IPS DF 19.7 (cell line): ENCODE measurements around the gene BTLA.
"Not testable (repeated sequence)": the region's sequence is repeated elsewhere in the genome, so short reads cannot be mapped to it uniquely, and the experiment has no call there.

Experiments
- DNase-seq: peaks from one replicate; pipeline ENCODE4 v3.0.0-alpha.2; 2013; ENCODE audit warnings: low read depth, low spot score

The BTLA gene, protein sequence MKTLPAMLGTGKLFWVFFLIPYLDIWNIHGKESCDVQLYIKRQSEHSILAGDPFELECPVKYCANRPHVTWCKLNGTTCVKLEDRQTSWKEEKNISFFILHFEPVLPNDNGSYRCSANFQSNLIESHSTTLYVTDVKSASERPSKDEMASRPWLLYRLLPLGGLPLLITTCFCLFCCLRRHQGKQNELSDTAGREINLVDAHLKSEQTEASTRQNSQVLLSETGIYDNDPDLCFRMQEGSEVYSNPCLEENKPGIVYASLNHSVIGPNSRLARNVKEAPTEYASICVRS

DNA sequence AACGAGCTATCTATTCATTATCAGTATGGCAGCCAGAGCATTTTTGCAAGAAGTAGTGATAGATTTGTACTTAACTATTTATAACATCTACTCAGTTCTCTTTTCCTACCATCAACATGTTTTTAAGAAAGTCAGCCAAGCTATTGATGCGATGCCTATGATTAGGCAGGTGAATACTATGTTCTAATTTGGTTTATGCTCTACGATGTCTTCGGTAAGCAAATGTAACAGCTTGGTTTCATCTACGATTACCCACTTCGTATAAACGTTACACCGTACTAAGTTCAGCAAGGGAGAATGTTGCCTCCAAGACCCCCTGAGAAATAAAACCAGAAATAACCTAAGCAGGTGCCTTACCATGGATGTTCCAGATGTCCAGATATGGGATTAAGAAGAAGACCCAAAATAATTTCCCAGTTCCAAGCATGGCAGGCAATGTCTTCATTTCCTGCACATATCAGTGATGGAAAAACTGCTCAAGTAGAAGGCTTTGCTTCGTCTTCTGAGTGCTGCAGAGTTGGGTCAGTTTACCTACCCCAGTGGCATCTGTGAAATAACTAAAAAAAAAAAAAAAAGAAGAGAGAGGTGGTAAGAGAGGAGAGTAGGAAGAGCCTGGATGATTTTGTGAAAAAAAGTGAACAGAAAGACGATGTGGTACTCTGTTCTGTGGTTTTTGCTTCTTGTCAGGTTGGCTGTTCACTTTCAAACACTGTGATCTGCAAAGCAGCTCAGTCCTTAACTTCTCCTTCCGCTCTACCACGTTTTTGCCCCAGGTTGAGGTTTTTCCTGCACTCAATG lies at the start of gene BTLA:
Gene BTLA, minus strand, starts transcription at position 559 of the 798 bp plus-strand sequence. Its CDS starts 114 bp downstream, at position 445.
- DNase-seq = no peak

DNA sequence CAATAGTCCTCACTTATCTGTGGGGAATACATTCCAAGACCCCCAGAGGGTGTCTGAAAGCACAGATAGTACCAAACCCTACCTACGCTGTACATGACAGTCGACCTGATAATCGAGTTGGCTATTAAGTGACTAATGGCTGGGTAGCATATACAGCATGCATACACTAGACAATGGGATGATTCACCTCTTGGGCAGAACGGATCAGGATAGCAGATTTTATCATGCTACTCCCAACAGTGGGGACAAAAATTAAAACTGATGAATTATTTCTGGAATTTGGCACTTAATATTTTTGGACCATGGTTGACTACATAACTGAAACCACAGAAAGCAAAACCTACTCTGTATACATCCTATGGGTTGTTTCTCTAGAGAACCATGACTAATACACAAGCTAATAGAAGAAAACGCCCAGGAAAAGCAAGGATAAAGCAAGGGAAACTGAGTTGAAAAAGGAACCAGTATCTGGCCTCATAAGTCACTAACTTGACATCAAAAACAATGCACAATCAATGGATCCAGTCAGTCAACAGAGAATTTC lies 47.0 kb upstream of the BTLA start:
- no peak for DNase-seq

DNA sequence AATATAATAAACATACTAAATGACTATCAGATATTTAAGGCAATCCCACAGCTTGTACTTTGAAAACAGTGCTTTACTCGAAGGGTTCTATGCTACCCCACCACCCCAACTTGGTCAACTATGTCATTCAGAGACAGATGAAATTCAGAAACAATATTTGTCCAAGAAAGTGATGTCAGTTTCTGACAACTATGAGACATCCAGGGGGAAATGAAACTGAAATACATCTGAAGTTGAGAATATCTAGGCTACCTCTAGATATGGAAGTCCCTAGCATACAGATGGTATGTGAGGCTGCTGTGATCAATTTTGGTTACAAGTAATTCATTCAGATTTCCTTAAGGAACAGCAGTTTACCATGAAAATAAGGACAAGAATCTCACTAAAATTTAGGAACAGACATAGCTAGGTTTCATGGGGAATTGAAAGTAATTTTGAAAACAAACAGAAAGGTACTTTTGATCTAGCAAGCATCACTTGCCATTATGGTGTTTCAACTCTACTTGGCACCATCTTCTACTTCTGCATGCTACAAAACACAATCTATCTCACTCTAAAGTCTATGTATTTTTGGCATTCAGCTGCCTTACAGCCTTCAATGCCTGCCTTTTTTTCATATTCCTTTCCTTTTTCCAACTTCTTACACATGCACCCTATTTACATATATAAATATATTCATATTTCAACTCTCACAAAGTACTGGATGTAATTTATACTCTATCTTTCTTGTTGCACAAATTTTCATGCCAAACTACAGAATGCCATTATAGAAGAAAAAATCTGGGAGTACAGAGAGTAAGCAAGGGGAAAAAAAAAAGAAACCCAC lies 40.8 kb upstream of the BTLA start:
- DNase-seq = no peak

DNA sequence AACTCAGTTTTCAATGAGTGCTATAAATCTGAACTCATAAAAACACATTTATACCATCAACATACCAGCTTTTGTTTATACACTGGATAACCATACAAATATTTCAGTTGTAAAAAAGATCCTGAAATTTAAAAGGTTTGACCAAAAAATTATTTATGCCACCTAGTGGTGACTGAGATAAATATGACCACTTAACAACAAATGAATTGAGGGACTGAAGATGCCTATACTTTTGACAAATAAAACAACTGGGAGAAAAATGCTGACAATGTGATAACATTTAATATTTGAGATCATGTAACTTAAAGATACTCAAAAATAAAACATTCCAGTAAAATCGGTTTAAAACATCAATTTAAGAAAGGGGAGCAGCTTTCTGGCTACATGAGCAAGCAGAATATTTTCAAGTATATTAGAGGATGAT lies 32.1 kb upstream of the BTLA start:
- DNase-seq = no peak

DNA sequence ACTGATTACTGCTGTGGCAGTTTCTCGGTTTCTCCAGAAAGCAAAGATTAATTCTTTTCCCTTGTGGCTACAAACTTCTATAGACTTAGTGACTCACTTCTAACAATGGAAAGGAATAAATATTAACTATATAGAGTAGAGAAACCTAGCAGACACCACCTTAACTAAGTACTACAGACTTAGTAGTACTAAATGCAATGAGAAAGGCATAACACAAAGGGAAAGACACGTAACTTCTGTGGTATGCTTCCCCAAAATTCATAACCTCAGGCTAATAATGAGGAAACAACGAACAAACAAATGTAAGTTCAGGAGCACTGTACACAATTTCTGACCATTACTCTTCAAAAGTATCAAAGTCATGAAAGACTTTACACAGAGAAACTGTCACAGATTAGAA lies 31.3 kb upstream of the BTLA start:
- no peak for DNase-seq

DNA sequence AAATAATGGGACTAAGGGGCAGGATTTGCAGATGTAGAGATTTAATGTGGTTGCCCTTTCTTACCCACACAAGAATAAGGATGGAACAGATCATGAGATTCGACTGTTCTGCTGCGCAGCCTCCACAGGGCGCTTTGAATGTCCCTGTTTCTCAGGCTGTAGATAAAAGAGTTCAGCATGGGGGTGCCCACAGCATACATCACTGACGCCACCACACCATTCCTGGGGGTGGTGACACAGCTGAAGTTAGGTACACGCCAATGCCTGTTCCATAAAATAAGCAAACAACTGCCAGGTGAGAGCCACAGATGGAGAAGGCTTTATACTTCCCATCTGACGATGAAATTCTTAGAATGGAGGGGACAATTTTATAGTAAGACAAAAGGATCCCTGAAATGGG lies 24.9 kb upstream of the BTLA start:
- DNase-seq = not testable (repeated sequence)

DNA sequence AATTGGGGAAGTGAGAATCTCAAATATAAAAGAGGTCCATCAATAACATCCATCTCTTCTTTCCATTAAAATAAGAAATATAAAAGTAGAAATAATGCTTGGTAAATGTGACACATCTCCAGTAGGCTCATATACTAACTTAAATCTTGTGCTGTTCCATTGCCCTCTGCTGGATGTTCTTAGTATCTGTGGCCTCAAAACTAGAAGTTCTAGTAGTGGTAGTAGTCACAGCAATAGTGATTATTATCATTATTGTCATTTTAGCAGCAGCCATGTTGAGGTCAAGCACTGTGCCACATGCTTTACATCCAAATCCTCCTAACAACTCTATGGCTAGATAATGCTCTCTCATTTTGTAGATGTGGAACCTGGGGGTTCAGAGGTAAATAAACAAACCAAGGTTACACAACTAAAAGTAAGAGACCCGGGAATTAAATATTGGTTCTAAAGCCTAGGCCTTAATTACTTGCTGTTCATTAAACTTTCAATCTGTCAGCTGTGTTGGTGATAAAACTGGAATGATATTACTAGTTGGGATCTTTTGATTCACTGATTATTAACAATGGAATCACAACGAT lies 20.2 kb upstream of the BTLA start:
- DNase-seq = peak; percentile 28

DNA sequence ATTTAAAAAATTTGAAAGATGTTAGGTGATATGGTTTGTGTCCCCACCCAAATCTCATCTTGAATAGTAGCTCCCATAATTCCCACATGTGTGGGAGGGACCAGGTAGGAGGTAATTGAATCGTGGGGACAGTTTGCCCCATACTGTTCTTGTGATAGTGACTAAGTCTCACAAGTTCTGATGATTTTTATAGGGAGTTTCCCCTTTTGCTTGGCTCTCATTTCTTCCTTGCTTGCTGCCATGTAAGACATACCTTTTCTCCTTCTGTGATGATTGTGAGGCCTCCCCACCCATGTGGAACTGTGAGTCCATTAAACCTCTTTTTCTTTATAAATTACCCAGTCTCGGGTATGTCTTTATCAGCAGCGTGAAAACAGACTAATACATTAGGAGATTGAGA lies 19.7 kb upstream of the BTLA start:
- DNase-seq = not testable (repeated sequence)

DNA sequence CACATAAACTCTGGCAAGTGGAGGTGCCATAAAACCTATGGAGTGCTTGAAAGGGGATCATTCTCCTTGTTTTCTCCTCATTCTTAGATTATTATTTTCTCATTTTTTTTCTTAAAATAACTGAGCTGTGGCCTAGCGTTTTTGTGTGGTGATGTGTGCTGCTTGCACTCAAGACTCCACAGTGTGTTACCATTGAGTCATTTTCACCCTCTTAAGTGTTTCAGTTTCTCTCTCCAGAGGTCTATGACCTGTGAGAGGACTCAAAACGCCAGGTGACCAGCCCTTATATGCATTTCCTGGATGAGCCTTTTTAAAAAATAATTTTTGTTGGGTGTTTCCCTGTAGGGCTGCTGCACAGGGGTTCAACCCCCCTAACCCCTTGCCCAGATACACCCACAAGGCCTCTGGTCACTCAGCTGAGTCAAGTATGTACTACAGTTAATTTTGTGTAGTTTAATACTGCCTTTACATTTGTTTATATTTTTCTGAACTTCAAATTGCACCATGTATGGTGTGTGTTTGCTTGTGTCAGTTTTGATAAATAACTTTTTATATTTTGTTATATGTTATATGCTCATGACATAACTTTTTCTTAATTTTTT lies 15.4 kb upstream of the BTLA start:
- no peak for DNase-seq

DNA sequence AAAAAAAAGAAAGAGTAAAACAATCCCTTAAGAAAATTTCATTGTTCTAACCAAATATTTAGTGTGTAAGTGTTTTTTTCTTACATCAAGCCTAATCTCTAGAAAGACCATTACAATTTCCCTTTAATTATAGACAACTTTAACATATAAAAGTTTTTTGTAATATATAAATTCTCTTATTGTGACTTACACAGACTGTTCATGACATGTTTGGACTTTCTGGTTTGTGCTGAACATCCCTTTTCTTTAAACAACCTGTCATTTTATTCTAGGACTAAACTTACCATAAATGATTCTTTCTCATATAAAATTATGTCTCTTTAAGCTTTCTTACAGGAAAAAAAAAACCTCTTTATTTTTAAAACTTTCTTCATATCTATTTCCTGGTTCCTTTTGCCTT lies 13.0 kb upstream of the BTLA start:
- peak; percentile 20 for DNase-seq

DNA sequence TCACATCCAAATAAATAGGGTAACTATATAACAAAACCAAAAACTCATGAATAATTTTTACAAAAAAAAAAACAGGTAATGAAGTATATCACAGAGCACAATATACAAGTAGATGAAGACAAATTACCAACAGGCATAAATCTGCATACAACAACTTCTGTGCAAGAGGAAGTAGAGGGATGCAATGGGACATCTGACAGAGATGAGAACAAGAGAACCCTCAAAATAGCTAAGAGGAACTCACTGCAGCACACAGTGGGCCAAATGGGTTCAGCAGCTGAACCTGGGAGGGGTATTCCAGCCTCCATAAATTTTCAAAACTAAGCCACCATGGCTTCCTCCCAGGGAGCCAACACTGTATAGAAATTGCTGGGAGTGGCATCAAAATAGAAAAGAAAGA lies 9.6 kb upstream of the BTLA start:
- no peak for DNase-seq

DNA sequence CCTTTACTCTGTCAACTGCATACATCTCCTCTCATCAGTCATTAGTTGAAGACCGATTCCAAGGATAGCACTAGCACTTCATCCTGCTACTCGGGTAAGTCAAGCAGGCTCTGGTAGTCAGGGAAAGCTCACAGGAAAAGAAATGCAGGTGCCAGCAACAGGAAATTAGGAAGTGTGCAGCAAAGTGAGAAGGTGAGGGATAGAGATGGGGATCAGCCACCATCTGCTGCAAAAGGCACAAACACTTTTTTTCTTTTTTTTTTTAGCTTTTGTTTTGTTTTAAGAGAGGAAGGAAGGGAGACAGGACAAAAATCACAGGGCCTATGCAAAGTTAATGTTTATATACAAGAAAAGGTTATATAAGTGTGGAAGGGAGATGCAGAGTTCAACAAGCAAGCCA lies 9.0 kb upstream of the BTLA start:
- no peak for DNase-seq

DNA sequence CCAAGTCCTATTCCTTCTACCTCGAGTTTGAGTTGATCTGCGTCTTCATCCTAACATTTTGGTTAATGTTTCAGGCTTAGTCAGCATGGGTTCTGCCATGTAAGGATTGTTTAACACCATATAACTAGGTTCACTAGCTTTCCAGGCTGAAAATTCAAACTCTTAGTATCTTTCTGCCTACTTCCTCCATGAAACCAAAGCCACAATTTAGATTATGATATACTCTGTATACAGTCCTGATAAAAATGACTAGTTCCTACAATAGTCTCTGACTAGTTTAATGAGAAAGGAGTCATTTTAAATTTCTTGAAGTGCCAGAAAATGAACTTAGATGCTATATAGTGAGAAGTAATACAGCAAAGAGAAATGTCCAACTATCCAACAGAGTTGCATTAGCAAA lies 6.6 kb upstream of the BTLA start:
- no peak for DNase-seq

DNA sequence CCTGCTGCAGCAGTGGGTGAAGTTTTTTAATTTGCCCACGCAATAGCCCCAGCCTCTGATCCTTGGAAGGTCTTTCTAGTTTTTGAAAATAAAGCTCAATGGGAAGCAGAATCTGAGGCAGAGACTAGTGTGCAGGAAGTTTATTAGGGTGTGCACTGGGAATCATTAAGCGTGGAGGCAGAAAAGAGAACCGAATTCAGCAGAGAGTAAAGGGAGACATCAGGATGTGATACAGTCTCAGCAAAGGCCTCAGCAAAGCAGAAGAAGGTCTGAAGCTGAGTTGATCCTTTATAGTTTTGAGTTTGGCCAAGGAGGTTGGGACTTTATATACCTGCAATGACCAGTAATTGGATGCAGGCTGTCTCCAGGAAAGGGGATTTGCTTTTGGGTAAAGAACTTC lies 4.9 kb upstream of the BTLA start:
- DNase-seq = no peak

DNA sequence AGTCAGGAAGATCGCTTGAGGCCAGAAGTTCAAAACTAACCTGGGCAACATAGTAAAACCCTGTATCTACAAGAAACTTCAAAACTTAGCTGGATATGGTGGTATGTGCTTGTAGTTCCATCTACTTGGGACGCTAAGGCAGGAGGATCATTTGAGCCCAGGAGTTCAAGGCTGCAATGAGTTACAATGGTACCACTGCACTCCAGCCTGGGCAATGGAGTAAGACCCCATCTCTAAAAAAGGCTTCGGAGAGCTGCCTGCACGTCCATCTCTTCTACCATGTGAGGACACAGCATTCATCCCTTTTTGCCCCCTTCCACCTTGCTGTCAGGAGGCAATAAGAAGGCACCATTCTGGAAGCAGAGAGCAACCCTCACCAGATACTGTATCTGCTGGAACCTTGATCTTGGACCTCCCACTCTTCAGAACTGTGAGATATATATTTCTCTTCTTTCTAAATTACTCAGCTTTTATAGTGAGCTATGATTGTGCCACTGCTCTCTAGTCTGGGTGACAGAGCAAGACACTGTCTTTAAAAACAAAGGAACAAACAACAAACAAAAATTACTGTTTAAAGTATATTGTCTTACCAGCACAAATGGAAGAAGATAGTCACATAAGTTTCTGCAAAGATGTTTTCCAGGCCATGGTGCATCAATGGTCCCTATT lies 4.2 kb upstream of the BTLA start:
- DNase-seq = no peak

DNA sequence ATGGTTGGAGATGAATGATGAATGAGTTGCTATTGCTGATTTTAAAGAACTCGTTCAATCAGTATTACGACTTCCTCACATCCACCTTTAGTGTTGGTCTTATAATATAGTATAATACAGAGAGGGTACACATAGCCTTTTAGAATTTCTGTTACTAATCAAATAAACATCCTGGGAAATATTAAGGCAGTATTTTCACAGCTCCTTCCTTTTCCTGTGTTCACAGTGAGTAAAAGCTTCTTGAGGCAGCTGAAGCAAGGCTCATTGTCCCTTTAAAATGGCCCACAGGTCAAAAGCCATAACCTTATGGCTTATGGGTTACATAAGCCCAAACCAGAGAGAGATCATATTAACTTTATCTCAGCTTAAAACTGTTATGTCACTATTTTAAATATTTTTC lies 1.3 kb upstream of the BTLA start:
- DNase-seq = no peak

DNA sequence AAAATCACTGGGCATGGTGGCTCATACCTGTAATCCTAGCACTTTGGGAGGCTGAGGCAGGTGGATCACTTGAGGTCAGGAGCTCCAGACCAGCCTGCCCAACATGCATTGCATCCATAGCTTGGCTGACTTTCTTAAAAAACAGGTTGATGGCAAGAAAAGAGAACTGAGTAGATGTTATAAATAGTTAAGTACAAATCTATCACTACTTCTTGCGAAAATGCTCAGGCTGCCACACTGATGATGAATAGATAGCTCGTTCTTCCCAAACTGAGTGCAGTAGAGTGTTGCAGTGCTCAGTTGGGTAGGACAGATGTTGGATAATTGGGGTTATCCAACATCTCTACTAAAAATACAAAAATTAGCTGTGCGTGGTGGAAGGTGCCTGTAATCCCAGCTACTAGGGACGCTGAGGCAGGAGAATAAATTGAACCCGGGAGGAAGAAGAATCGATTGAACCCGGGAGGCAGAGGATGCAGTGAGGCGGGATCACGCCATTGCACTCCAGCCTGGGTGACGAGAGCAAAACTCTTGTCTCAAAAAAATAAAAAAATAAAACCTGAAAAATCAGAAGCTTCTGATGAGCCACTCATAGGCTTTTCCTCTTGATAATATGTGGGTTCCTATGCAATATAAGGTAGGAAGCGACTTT lies 1.2 kb downstream of the BTLA start:
- DNase-seq = no peak

DNA sequence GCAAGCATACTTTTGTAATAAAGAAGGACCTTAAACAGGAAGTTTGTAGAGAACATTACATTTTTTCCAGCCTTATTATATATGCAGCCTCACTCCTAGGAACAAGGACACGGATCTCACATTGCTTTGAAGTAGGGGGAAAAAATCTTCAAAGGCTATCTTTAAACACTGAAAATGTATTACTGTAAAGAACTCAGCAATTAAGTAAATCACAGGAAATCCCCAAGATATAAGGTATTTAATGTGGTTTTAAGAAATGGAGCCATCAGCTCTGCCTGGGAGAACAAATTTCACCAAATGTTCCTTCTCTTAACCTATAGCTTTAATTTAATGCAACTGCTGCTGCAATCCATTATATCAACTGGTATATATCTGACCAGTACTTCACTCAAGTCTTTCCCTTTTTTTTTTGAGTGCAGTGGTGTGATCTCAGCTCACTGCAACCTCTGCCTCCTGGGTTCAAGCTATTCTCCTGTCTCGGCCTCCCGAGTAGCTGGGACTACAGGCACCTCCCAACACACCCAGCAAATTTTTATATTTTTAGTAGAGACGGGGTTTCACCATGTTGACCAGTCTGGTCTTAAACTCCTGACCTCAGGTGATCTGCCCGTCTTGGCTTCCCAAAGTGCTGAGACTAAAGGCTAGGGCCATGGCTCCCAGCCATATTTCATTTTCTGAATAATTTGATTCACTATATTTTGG lies 2.8 kb downstream of the BTLA start:
- DNase-seq = no peak

DNA sequence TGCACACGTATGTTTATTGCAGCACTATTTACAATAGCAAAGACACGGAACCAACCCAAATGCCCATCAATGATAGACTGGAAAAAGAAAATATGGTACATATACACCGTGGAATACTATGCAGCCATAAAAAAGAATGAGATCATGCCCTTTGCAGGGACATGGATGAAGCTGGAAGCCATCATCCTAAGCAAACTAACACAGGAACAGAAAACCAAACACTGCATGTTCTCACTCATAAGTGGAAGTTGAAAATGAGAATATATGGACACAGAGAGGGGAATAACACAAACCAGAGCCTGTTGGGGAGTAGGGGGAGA lies 4.9 kb downstream of the BTLA start:
- not testable (repeated sequence) for DNase-seq

DNA sequence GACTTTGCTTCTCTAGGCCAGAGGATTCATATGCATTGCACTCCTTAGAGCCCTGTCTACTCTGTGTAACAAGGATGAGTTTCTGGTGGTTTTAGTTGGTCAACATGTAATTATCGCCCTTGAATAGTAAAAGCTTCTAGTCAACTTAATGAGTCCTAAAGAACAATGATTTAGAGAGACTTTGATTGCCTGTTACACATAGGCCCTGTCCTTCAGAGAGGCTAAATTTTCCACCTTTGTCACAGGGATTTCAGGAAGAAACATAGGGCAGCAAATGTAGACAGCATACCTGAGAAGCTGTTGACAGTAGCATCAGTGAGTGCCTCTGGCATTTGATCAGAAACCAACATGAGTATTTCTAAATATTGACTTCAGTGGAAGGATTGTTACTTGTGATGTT lies 7.1 kb downstream of the BTLA start:
- DNase-seq = no peak
